Measurements from ENCODE around the gene ADIRF.

GRCh38 chr10:86956848-86957448 is 11.3 kb upstream of the ADIRF start:
- TF ChIP-seq EZH2 (IDR thresholded peaks at IDR 0.05; ENCODE audit: borderline replicate concordance, insufficient read depth, low read length, poor library complexity, severe bottlenecking) (no peak), TAF1 (IDR thresholded peaks at IDR 0.05; ENCODE audit: low read depth) (no peak), CTCF (IDR thresholded peaks at IDR 0.05; ENCODE audit: poor library complexity, severe bottlenecking) (no peak), POLR2AphosphoS5 (IDR thresholded peaks at IDR 0.05) (no peak), REST (IDR thresholded peaks at IDR 0.05; ENCODE audit: borderline replicate concordance) (no peak), EP300 (conservative IDR thresholded peaks at IDR 0.05; ENCODE audit: poor library complexity, severe bottlenecking) (no peak), RAD21 (conservative IDR thresholded peaks at IDR 0.05) (no peak), SMC3 (conservative IDR thresholded peaks at IDR 0.05; ENCODE audit: poor library complexity) (no peak)
